Renal cortex interstitium (tissue), 11 donors: ENCODE results near the gene GRIP1. TPM values are rescaled to one million over a fixed set of nuclear protein-coding genes. Genes with fewer than 3 reads are reported as not detected.
"Not testable (repeated sequence)": the region's sequence is repeated elsewhere in the genome, so short reads cannot be mapped to it uniquely, and the experiment has no call there.

ENCODE experiments used
- DNase-seq, 11 donors: peaks; one replicate each; pipeline ENCODE4 v3.0.0-alpha.2; 2013; ENCODE audit warnings: low read depth in 9 of 11, low spot score in 4 of 11; ENCODE audit errors: extremely low read depth in 1 of 11
- polyA plus RNA-seq, 3 donors: library from polyadenylated mRNA; unstranded; fragments of 120-200 nt; gene quantifications; one replicate each; pipeline ENCODE4 v1.2.1, GENCODE V29; 2013; ENCODE audit not compliant: insufficient read length in 3 of 3

GRIP1 gene
- polyA plus RNA-seq, 3 donors: 23.0 to 27.4 (median 26.7) TPM

DNA sequence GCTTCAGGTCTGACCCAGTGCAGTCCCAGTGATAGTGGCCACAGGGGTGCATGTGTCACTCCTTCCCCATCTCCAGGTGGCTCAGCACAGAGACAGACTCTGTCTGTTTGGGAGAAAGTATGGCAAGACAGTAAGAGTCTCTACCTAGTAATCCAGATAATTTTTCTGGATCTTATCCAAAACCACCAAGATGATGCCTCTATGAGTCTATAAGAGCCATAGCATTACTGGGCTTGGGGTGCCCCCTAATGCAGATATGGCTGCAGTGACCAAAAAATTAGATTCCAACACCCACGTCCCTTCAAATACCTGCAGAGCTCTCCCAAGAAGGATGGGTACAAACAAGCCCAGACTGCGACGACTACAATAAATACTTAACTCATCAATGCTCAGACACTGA is 123.8 kb downstream of the GRIP1 start:
- no peak for DNase-seq

DNA sequence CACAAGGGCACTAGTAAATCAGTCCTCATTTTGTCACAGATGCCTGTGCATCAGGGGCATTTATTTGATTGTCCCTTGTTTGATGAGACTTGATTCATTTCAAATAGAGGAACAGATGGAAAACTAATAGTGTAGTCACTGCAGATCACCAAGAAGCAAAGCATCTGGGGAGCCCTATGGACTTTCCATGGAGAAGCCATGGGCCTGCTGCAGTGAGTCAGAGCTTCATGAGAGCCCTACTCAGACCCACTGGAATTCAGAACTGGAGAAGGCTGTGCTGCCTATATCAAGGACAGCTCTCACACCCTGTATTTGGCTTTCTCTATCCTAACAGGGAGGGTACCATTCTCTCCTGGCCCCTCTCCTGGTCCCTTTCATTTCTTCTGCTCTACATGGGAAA is 126.2 kb downstream of the GRIP1 start:
- no peak for DNase-seq

DNA sequence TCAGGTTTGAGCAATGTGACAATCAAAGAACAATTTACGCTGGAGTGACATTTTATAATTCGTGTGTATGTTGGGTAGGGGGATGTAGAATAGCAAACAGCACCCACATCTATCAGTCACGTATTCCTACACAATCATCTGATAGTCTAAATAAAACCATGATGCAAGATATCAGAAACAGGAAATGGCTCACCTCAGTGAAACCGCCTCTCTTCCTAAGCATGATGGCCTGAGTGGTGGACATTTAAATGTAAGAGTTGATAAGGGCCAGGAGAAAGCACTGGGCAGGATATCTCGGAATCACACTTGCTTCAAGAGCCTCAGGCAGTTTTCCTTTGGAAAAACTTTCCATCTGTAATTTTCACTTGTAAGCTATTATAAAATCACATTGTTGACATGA is 128.2 kb downstream of the GRIP1 start:
- no peak for DNase-seq

GRCh38 chr12:66549050-66549389 is 129.9 kb downstream of the GRIP1 start:
- DNase-seq: no peak

DNA sequence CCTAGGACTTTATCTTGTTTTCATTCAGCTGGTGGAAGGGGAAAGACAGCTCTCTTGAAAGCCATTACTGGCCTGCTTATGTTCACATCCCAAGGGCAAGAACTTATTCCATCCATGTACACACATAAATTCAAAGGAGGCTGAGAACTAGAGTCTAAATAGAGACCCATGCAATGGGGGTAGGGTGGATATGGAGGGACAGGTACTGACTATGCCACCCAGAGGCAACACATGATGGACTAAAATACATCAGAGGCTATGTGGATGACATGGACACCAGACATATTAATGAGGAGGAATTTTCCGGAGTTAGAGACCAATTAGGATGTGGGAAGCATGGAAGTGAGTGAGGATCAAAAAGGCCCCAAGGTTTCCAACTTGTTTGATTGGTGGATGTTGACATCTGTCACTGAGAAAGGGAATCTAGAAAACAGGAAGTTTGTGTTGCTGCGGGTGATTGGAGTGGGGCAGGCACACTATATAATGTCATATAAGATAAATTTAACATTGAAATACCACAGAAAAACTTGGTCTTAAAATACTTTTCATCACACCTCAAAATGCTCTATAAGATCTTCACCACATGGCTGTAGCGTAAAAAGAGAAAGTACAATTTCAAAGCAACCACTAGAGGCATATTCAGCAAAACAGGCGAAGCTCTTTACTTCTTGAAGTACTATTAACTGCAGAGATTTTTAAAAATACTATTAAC is 130.4 kb downstream of the GRIP1 start:
- no peak for DNase-seq

DNA sequence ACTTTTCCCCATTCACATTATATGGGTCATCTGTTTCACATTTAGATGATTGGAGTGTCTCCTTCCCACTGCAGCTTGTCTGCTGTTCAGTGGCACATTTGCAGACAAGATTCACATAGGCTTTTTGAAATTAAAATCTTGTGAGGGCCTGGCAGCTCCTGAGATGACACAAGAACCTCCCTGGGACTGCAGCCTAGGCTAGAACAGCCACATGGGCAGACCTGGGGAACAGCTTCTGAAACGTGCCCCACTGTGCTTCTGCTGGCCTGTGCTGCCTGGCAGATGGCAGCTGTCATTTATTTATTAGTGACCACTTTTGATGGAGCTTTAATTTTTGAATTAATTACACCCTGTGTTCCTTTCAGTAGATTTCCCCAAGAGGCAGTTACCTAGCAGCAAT is 137.4 kb downstream of the GRIP1 start:
- no peak for DNase-seq

DNA sequence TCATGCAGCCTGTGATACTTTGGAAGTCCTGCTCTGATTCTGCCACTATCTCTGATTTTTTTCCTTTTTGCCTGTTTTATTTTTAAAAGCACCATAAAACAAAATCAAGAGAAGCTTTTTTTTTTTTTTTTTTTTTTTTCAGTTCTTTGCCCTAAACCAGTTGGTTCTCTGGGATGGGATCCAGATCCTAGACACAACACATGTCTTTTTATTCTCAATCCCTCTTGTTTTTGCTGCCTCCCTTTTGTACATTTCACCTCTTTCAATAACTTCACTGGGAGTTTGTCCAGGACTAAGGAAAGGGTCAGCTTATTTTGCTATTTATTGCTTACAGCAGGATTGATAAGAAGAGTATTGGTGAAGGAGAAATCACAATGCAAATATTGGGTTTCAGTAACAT is 139.4 kb downstream of the GRIP1 start:
- DNase-seq: no peak

- no peak for DNase-seq
These were observed 139.9 kb downstream of the GRIP1 start for GRCh38 chr12:66538970-66539369.

DNA sequence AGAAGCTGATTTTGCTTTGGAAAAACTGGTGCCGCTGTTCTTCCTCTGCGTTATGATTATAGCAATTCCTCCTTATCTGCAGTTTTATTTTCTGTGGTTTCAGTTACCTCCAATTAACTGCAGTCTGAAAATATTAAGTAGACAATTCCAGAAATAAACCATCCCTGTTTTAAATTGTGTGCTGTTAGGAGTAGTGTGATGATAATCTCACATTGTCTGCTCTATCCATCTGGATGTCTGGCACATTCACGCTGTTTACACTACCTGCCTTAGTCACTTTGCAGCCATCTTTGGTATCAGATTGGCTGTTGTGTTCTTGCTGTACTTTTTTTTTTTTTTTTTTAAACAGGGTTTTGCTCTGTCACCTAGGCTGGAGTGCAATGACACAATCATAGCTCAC is 141.0 kb downstream of the GRIP1 start:
- no peak for DNase-seq

- DNase-seq: no peak
These were observed 145.1 kb downstream of the GRIP1 start for GRCh38 chr12:66533767-66534166.

GRCh38 chr12:66531766-66532165 is 147.1 kb downstream of the GRIP1 start:
- no peak for DNase-seq

GRCh38 chr12:66529934-66530333 is 148.9 kb downstream of the GRIP1 start:
- DNase-seq: no peak

GRCh38 chr12:66516561-66516960 is 162.3 kb downstream of the GRIP1 start:
- DNase-seq: no peak

DNA sequence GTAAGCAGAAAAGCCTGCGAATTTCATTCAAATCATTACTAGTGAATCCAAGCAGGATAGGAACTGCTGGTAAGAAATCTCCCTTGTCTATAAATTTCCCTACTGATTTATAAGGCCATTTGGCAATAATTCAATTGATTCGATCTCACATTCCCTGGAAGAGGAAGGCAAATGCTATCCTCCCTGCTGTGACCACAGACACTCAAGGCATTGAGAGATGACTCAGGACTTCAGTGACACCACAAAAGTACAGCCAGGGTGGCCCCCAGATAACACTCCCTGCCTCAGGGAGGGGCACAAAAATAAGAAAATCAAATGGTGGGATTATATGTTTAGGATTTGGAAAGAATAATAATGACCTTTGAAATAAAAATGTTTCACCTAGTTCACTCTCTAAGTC is 162.7 kb downstream of the GRIP1 start:
- DNase-seq: no peak

DNA sequence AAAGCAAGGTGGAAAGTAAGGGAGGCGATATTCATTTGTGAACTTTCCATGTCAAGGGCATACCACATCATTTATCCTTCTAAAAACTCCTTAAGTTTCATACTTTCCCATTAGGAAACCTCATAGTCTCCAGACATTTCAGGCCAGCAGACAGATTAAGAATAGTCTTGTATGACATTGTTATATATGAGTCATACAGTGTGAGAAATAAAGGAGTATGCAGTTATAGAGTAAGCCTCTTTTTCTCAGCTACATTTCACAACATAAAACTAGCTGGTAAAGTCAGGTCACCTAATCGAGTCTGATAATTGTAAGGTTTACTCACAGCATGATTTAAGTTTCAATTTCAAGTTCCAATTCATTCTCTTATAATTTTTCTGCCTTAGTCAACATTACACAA is 164.3 kb downstream of the GRIP1 start:
- no peak for DNase-seq

GRCh38 chr12:66508025-66508424 is 170.9 kb downstream of the GRIP1 start:
- DNase-seq: no peak

DNA sequence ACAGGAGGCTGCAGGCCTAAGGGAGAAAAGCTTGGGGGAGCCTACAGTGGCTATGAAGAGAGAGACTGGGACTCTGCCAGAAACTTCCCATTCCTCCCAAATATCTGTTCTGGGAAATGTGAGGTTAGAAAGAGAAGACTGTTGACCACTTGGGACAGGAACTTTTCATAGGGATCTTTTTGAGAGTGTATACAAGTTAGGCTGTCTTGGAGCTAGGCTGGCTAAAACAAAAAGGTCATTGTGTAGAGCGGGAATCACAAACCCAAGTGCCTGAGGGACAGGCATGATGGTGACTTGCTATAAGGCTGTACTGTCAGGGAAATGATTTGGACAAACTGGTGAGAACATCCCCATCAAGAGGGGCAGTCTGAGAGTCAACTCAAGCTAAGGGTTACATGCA is 175.1 kb downstream of the GRIP1 start:
- no peak for DNase-seq

DNA sequence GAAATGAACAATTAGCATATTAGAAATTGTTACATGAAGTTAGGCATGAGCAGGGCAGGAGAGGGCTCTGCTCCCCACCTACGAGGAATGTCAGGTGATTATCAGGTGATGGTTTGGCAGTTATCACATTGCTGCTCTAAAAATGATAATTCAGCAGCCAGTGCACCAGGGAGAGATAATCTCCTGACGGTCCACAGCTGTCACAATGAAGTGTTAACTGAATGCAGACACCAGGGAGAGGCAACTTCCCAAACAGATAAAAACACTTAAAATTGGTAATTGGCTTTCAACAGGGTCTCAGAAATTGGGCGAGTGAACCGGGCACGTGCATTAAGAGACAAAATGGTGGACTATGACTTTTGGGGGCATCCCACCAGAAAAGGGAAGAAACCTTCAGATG is 176.0 kb downstream of the GRIP1 start:
- no peak for DNase-seq

DNA sequence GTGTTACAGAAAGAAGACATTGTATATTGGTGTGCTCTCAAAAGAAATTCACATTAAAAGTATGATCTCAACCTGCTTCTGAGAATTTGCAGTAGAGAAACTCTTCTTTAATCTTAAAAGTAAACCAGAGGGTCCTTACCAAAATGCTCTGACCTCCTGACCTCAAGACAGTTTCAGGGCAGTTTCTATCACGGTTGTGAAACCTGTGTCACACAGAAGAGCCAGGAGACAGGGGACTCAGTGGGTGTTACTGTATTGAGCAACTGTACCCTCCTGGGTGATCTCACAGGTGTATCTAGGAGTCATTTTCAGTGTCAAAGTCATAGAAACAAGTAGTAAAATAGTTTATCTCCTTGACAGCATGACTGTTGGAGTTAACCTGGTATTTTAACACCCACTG is 178.0 kb downstream of the GRIP1 start:
- DNase-seq: no peak

DNA sequence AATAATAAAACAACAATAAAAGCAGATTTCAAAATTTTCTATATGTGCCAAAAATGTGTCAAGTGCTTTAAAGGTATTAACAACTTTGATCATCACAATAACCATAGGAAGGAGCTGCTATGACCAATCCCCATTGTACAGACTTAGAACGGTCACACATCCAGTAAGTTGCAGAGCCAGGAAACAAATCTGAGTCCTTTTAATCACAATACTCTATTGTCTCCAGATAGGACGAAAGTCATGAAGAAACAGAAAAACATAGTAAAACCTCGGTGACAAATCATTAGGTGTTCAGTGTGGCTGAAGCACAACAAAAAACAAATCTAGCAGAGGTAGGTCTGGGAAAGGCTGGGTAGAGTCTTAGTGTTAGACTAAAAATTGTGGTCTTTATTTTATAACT is 178.8 kb downstream of the GRIP1 start:
- no peak for DNase-seq

GRCh38 chr12:66499000-66499399 is 179.9 kb downstream of the GRIP1 start:
- no peak for DNase-seq

DNA sequence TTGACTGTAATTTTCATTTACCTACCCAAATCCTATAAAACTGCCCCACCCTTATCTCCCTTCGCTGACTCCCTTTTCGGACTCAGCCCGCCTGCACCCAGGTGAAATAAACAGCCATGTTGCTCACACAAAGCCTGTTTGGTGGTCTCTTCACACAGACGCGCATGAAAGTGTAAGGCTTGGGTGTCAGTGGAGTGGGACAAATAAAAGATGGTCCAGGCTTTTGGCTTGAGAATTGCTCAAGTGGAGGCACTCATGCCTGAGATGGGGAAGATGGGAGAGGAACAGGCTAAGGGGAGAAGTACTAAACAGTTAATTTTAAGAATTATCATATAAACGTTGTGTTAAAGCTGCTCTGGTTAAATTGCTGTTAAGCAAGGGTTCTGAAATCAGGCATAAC is 180.8 kb downstream of the GRIP1 start:
- DNase-seq: not testable (repeated sequence)
